Activated T-cell treated with anti-CD3 and anti-CD28 coated beads for 48 hours (primary cell): ENCODE measurements around the gene NPIPB9.
"Not testable (repeated sequence)": the region's sequence is repeated elsewhere in the genome, so short reads cannot be mapped to it uniquely, and the experiment has no call there.

Source experiments
- DNase-seq: peaks from one replicate; pipeline ENCODE4 v3.0.0-alpha.2; 2020; ENCODE audit warnings: low read depth

The NPIPB9 gene

DNA sequence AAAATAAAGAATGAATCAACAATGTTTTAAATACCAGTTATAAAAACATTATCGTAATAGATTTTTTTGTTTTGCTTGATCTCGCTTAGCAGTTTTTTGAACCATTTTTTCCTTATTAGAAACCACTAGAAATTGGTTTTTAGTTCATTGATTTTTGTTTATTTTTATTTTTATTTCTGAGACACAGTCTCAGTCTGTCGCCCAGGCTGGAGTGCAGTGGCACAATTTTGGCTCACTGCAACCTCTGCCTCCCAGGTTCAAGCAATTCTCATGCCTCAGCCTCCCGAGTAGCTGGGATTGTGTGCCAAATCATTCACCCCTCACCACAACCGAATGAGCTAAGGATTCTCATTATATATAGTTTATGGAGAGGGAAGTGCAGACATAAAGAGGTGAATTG lies at the start of gene NPIPB9:
TSS of gene NPIPB9 (plus strand) at position 301 of the 400 bp plus-strand sequence.
- DNase-seq: not testable (repeated sequence)

DNA sequence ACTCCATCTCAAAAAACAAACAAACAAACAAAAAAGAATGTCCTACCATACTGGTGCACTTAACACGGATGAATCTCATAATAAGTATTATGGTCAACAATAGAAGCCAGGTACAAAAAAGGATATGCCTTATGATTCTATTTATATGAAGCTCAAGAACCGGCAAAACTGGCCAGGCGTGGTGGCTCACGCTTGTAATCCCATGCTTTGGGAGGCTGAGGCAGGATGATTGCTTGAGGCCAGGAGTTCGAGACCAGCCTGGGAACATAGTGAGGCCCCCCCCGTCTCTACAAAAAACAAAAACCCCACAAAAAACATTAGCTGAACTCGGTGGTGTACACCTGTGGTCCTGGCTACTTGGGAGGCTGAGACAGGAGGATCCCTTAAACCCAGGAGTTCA lies 47.3 kb upstream of the NPIPB9 start:
- not testable (repeated sequence) for DNase-seq

DNA sequence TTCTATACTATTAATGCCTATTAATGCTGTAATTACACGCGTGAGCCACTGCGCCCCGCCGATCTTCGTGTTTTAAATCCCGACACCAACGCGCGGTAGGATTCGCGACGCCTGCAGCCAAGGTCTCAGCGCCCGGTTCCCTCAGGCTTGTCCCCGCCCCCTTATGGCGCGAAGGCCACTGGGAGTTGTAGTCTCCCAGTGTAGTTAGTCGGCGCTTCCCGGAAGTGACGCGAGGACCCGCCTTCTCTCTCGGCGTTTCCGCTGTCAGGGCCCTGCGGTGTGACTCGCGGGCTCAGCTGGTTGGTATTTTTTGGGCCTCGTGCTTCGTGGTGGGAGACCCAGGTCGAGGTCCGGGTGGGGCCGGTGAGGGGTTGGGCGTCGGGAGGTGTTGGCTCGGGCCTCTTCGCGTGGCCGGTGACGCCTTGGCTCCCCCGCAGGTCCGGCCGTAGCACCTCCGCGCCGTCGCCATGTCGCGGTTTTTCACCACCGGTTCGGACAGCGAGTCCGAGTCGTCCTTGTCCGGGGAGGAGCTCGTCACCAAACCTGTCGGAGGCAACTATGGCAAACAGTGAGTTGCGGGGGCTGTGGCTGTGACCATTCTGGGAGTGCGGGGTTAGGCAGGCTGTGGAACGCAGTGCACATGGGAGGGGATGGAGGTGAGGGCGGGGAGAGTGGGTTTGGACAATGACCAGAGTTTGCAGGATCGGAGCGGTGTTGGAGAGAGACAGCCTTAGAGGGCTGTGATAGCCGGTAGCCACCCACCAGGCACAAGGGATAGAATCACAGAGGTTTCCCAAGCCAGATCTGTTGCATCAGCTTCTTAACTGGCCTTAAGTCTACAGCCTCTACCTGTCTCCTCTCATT lies 40.1 kb upstream of the NPIPB9 start, which contains the start of gene EIF3C:
TSS of gene EIF3C (plus strand) at position 245 of the 864 bp plus-strand sequence. CDS start at position 468, 223 bp downstream.
- not testable (repeated sequence) for DNase-seq

DNA sequence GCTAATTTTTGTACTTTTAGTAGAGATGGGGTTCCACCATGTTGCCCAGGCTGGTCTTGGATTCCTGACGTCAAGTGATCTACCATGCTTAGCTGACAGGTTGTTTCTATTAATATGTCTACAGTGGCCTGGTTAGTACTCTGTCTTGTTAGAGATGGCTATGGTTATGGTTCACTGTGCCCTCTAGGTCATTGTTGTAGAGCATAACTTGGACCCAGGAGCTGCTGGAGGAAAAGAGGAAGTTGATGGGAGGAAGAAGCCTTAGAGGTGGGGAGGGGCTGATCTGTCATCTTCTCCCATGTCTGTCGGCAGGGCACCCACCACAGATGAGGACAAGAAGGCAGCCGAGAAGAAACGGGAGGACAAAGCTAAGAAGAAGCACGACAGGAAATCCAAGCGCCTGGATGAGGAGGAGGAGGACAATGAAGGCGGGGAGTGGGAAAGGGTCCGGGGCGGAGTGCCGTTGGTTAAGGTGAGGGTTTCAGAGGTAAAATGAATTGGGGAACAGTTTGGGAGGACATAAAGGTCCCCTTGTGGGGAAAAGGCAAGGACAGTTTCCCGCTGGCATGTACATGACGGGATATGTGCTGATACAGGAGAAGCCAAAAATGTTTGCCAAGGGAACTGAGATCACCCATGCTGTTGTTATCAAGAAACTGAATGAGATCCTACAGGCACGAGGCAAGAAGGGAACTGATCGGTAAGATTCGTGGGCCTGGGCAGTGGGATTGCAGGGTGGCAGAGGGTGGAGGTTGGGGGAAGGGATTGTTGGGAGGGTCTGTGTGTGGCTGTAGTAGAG lies 28.5 kb upstream of the NPIPB9 start:
- DNase-seq: not testable (repeated sequence)

DNA sequence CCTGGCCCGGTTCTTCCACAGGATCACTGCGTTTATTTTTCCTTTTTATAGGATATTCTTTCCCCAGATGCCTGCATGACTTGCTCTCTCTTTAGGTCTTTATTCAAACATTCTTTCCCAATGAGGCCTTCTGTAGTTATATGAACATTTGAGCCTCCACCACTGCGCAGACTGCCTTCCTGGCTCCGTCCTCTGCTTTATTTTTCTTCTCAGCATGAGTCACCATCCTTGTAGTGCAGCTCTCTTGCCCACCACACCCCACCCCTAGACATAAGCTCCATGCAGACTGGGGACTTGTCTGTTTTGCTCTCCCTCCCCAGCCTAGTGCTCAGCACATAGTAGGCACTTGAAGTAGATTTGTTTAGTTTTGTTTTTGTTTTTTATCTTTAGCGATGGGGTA lies 20.3 kb upstream of the NPIPB9 start:
- DNase-seq: not testable (repeated sequence)

DNA sequence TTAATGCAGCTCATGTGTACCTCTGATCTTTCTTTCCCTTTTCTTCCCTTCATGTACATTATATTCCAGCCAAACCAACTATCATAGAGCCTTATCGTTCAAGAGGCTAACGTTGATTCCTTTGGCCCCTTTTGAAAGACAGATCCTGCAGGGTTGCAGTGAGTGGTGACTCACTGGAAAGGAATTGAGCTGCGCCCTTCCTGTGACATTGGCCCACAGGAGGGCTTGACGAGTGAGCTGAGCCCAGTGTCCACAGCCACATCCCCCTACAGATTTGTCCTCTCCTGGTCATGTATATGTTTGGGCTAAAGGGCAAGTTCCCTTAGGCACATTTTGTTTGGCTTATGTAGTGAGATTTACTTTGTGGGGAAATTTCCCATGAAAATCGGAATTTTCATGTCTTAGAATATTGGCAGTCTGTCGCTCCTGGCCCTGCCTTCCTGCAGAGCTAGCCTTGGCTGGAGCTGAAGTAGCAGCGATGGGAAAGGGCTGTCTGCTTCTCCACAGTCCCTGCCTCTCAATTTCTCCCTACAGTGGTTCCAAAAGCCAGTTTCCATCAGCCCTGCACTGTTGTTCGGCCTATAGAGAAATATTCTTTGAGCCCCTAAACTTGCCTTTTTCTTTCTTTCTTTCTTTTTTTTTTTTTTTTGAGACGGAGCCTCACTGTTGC lies 19.0 kb upstream of the NPIPB9 start:
- DNase-seq: not testable (repeated sequence)

DNA sequence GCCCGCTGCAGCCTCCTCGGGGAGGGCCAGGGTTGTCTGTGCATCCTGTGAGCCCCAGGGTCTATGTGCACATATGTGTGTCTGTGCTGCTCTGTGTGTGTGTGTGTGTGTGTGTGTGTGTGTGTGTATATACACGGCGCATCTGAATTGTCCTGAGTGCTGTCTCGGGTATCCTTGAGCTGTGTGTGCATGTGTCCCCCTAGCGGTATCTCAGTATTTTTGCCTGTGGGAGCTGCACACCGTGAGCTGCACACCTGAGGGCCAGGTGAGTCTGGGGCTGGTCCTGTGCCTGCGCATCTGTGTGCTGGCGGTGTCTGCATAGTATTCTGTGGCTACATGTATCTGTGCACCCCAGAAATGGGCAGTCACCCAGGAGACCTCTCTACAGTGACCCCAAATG lies 11.8 kb upstream of the NPIPB9 start:
- DNase-seq: not testable (repeated sequence)

DNA sequence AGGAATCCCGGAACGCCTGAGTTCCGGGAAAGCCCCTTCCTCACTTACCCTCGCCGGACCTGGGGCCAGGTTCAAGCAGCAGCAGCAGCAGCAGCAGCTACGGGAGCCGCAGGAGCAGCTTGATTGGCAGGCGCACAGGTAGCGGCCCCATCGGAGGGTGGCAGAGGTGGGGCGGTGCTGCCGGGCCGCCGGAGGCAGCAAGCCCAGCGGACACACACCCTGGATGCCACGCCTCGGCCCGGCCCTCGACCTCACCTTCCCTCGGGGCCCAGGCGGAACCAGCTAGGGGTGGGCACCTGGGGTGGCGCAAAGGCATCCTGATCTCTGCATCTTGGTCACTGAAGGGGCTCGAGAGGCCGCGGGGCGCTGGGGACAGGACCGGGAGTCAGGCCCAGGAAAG lies 11.0 kb upstream of the NPIPB9 start:
- DNase-seq: not testable (repeated sequence)

DNA sequence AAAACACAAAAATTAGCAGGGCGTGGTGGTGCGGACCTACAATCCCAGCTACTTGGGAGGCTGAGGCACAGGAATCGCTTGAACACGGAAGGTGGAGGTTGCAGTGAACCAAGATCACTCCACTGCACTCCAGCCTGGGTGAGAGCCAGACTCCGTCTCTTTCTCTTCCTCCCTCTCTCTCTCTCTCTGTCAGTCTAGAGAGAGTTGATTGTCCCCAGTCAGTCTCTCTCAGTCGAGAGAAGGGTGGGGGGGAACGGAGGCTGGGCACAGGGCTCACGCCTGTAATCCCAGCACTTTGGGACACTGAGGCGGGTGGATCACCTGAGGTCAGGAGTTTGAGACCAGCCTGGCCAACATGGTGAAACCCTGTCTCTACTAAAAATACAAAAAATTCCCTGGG lies 10.3 kb upstream of the NPIPB9 start:
- DNase-seq: not testable (repeated sequence)

DNA sequence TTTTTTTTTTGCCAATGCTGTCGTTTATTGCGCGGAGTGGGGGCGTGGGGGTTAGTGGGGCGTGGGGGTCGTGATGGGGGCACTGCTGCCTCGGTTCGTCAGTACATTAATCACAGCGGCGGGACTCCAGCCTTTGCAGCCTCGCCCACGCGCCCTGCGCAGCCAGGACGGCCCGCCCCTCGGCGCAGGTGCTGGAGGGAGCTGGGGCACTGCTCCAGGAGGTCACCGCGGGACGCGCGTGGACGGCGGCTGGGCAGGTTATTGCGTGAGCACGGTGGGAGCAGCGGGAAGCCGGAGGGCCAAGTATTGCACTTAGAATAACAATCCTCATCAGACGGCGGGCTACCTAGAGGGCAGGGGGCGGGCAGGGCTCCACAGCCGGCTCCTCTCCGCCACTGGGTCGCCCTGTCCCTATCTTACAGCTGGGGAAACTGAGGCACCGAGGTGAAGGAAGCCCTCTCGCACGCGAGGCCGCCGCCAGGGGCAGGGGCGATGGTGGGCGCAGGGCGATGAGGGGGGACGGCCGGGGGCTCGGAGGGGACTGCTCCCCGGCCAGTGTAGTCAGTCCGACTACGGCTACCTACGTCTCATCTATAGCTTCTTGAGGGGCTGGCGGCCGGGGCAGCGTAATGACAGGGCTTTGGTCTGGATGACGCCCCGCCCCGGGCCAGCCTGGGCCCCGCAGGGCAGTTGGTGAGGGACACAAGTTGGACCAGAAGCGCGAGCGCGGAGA lies 4.8 kb upstream of the NPIPB9 start:
- not testable (repeated sequence) for DNase-seq

DNA sequence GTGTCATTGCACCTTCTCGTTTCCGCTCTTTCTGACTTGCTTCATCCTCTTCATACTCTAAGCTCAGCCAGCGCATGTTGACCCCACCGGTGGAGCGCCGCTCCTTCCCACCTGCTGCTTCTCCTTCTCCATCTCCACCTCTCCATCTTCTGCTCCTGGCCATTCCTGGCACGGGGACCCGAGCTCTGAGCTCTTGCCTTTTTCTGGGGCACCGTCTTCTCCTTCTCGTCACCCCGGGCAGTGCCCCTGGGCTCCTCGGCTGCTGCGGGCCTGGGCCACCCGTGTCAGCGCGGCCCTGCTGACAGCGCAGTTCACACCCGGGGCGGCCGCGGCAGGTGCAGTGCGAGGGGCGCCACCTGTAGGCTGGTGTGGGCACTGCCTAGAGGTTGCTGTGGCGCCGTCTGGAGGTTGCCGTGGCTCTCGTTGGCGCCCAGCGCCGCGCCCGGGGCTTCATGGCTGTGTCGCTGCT lies 1.6 kb upstream of the NPIPB9 start:
- DNase-seq: peak; percentile 45

DNA sequence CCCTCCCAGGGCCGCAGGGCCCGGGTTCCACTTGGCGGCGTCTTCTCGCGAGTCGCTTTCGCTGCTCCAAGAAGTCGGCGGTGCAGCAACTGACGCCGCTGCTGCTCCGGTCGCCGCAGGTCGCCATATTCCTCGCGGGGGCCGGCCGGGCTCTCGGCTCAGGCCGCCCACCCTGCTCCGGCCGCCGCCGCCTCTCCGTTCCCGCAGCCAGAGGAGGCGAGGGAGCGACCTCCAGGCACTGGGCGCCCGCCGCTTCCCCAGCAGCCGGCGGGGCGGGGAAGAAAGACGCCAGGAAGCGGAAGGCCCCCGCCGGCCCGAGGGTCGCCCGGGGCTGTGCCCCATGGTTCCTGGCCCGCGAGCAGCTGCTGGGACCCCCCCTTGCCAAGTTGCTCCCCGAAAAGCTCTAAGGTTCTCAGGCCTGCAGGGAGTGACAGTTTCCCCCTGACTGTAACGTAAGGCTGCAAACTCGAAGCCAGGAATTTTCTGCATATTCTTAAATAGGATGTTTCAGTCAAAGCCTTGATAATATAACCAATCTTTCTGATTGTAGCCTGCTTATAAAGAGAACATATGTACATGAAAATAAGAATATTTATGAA lies 1.0 kb upstream of the NPIPB9 start:
- not testable (repeated sequence) for DNase-seq

DNA sequence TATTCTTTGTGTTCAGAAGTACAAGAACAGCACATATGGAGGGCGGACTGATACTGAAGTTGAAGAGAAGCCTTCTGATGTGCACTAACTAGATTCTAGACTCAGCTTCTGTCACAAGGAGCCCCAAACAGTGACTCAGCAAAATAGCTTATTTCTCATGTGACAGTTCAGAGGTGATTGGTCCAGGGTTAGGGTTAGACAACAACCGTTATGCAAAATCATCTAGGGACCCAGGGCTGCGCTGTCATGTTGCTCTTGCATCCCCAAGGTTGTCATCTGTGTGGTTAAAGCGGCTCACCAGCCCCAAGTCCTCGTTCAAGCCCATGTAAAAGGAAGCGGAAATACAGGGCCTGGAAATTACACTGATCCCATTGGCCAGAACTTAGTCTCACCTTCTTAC lies 30.1 kb downstream of the NPIPB9 start:
- not testable (repeated sequence) for DNase-seq

DNA sequence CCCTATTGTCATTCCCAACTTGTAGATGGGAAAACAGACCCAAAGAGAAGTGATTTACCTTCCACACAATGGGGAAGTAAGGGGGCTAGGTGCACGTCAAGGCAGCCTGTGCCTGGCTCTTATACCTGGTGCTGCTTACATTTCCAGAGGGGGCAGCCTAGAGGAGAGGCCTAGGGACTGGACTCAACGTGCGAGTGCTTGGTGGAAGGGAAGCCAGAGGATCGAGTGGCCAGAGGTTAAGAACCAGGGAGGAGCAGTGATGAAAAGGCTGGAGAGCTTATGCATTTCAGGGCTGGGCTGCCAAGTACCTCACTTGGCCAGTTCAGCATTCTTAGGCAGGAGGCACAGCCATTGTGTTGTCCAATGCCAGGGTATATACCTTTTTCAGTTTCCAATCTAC lies 30.8 kb downstream of the NPIPB9 start:
- not testable (repeated sequence) for DNase-seq

DNA sequence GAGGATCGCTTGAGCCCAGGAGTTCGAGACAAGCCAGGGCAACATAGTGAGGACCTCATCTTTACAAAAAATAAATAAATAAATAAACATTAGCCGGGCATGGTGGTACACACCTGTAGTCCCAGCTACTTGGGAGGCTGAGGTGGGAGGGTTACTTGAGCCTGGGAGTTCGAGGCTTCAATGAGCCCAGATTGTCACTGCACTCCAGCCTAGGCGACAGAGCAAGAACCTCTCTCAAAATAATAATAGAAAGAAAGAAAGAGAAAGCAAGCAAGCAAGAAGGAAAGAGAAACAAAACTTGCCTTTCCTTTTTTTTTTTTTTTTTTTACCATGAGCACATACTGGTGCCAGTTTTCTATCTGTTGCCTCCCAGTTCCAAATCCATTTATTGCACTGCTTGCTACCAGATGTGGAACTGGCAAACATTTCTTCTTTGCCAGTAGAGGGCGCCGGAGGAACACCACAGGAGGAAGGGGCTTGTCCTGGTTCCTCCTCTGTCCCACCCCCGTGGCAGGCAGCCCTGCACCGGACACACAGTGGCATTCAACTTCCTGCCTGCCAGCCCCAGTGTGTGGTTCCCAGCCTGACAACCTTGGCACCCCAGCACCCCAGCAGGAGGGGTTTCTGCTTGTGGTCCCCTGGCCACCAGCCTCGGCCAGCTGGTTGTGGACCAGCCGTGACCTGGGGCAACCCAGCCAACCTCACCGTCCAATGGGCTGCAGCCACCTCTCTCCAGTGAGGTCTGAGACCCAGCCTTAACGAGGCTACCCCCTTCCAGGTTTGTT lies 50.8 kb downstream of the NPIPB9 start:
- DNase-seq: peak; percentile 24

DNA sequence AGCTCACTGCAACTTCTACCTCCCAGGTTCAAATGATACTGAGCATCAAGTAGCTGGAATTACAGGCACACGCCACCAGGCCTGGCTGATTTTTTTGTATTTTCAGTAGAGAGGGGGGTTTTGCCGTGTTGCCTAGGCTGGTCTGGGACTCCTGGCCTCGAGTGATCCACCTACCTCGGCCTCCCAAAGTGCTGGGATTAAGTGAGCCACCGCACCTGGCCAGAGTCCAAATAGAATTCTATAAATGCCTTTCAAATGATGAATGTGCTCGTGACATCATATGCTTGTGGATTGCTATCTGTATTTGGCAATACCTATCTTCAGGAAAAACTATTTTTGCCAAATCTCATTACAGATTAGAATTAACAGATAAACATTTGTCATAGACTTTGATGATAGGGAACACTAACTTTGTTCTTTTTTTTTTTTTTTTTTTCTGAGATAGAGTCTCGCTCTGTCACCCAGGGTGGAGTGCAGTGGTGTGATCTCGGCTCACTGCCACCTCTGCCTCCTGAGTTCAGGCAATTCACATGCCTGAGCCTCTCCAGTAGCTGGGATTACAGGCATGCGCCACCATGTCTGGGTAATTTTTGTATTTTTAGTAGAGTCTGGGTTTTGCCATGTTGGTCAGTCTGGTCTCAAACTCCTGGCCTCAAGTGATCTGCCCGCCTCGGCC lies 56.0 kb downstream of the NPIPB9 start:
- not testable (repeated sequence) for DNase-seq

DNA sequence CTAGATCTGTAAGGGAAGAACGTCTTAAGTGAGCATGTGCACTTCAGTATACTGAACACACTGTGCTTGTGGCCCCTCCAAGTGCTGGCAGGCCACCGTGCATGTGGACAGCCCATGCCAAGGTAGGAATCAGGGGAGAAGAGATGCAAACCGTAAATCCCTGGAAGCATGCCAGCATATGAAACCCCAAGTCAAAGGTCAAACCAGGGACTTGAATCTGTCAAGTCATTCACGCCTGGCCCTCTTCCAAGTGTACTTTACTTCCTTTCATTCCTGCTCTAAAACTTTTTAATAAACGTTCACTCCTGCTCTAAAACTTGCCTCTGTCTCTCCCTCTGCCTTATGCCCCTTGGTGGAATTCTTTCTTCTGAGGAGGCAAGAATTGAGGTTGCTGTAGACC lies 68.4 kb downstream of the NPIPB9 start:
- DNase-seq: no peak

DNA sequence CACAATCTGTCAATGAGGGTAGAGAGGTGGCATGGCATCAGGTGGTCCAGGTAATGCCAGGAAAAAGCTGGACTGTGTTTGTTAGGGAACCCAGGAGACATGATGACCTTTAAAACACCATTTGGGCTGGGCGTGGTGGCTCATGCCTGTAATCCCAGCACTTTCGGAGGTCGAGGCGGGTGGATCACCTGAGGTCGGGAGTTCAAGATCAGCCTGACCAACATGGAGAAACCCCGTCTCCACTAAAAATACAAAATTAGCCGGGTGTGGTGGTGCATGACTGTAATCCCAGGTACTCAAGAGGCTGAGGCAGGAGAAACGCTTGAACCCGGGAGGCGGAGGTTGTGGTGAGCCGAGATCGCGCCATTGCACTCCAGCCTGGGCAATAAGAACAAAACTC lies 69.0 kb downstream of the NPIPB9 start:
- DNase-seq: not testable (repeated sequence)

DNA sequence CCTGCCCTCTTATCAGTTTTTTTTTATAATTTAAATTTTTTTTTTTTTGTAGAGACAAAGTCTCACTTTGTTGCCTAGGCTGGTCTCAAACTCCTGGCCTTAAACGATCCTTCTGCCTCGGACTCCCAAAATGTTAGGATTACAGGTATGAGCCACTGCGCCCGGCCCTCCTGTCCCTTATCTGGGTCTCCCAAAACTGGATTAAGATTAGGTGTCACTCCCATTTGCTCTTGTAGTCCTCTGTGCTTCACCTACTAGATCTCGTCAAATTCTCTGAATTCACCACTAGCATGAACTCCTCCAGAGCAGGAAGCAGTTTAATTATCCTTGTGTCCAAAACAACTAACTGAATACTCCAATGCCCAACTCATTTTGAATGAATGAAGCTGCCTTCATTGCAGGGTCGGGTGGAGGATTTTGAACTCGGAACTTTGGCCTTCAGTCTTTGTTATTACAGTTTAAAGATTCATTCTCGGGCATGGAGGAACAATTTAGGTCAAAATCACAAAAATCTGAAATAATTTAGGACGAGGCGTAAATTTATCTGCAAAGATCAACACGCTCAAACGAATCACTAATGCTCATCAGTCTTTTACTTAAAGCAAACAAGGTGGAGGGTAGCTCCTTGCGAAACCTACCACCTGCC lies 70.4 kb downstream of the NPIPB9 start:
- DNase-seq: no peak
